ENCODE measurements around the gene DERL2. TPM values are rescaled to one million over a fixed set of nuclear protein-coding genes. Genes with fewer than 3 reads are reported as not detected.

The DERL2 gene
- total and polyA plus RNA-seq, 9 of the 15 experiments (the other 6 are each of a cell fraction or from before 2014, with no cell fraction given) = 11.5 to 105 (median 30.7) TPM

DNA sequence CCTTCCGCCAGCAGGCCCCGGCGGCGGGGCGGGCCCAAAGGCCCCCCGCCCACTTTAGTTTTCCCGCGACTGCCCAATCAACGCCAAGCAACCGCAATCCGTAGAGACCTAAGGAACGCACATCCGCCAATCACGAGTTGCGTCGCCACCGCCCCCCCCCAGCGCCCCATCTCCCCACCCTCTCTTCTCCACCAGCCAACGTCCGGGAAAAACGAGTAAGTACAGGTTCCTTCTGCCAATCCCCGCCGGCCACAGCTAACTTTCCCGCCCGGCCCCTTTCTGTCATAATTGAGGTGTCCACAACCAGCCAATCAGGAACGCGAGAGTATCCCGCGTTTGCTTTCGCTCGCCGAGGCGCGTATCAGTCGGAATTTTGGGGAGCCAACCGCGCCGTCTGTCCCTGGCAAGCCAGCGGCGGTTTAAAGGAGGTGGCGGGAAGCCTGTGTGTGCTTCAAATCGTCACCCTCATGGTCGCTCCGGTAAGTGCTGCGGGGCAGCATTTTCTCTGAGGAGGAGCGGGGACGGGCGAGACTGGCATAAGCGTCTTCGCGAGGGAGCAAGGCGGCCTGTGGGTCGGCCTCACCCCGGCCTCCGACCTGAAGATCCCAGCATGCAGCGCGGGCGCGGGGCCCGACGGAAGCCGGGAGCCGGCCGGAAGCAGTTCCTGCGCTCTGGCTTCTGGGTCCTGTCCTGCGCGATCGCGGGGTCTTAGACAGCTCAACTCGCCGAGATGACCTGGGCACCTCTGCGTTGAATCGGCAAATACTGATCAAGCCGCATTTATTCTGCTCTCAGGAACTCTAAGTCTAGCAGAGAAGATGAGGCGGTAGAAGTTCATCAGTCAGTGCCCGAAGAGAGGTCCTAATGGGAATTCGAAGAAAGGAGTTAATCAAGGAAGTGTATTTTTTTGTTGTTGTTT is 487 bp upstream of the DERL2 start, which contains the start of gene MIS12:
MIS12 (plus strand) TSS at position 361 of the 919 bp plus-strand sequence. CDS start 2,297 bp downstream, outside the sequence.
- Histone ChIP-seq H3K27ac (ENCODE audit: extremely low read depth, low read depth, low read length) (peak within 1 kb of the TSS; percentile 100), H3K4me2 (ENCODE audit: insufficient read depth, low read length) (peak within 1 kb of the TSS; percentile 94), H3K4me3 (peak within 1 kb of the TSS; percentile 97), H3K9me1 (ENCODE audit: control insufficient read depth, insufficient read depth, low read length) (no peaks in the 10 kb centered on the region), H3K36me3 (ENCODE audit: control insufficient read depth, insufficient read depth, low read length) (peaks cover 65% of the 10 kb centered on the region), H3K9me3 (replicated peaks; ENCODE audit: control insufficient read depth, insufficient read depth, low read depth, low read length) (no peaks in the 10 kb centered on the region), H3K27me3 (ENCODE audit: control insufficient read depth in 2 of 2, insufficient read depth in 2 of 2, low read length in 2 of 2) (no peaks in the 10 kb centered on the region), H2AFZ (ENCODE audit: low read depth, low read length) (peak within 1 kb of the TSS; percentile 94), H4K20me1 (replicated peaks; ENCODE audit: control insufficient read depth, insufficient read depth, low read length) (no peaks in the 10 kb centered on the region; the same call in 1 of the 2 replicates), H3K9ac (ENCODE audit: insufficient read depth in 1 of 2, low read depth in 2 of 2, low read length in 2 of 2) (peak within 1 kb of the TSS; percentile 98 to 100), H3K79me2 (ENCODE audit: control insufficient read depth, insufficient read depth, low read length) (peaks cover 54% of the 10 kb centered on the region), H3K4me1 (replicated peaks in 1 of 2; ENCODE audit: control insufficient read depth in 2 of 2, insufficient read depth in 2 of 2, low read length in 2 of 2) (peaks cover 5 to 8% of the 10 kb centered on the region in 2 experiments; a peak in 2 of 5 replicates)
- FAIRE-seq = peak; percentile 54
- WGBS (ENCODE audit: insufficient coverage, low coverage, missing lambda C conversion rate) = 0% methylated on average over 54 of the region's 77 CpGs
- peak; percentile 92 to 97 (median 95) for DNase-seq (ENCODE audit: extremely low read depth in 1 of 4, low spot score in 3 of 4)
- ChIA-PET CTCF (ENCODE audit: low intra/inter-chr PET ratio) (interaction anchor here (0.5 kb wide), 1 partner anchor 27 kb away, joined by 4 read pairs; no protein-coding TSS in a partner anchor), POLR2A (interaction anchor here (0.6 to 2.8 kb wide), 6 partner anchors 9 to 555 kb away, joined by 3 to 15 read pairs (median 6); partner anchors contain the start of gene DHX33)
- intact Hi-C loops (cut with micrococcal nuclease) = loop anchor here (1.0 kb wide), 1 partner anchor 17 kb away; no protein-coding TSS in a partner anchor
- BruUV-seq (replicated peaks) = TSS peak; percentile 56
- peak; percentile 97 for ATAC-seq
- in situ Hi-C loops (cut with MboI) = no loop called here
- TF ChIP-seq XRCC3 (IDR thresholded peaks at IDR 0.05) (no peak), KLF1 (tag; IDR thresholded peaks at IDR 0.05) (no peak), MEF2D (tag; conservative IDR thresholded peaks at IDR 0.05; ENCODE audit: low read depth) (no peak), HDAC3 (IDR thresholded peaks at IDR 0.05; ENCODE audit: borderline replicate concordance, partially characterized antibody) (no peak), CHD4 (IDR thresholded peaks at IDR 0.05; ENCODE audit: insufficient read depth, insufficient replicate concordance, low read depth, low read length, poor library complexity, severe bottlenecking) (no peak), KLF13 (tag; IDR thresholded peaks at IDR 0.05; ENCODE audit: borderline replicate concordance, low read depth) (no peak), TAF9B (IDR thresholded peaks at IDR 0.05; ENCODE audit: partially characterized antibody) (peak; percentile 69), ETV6 (IDR thresholded peaks at IDR 0.05; ENCODE audit: borderline replicate concordance in 1 of 2, low read depth in 2 of 2, low read length in 1 of 2) (no peak), ETV6 (CRISPR knock-in tag; IDR thresholded peaks at IDR 0.05; ENCODE audit: borderline replicate concordance) (no peak)
- TF ChIP-seq, protein P1, sequence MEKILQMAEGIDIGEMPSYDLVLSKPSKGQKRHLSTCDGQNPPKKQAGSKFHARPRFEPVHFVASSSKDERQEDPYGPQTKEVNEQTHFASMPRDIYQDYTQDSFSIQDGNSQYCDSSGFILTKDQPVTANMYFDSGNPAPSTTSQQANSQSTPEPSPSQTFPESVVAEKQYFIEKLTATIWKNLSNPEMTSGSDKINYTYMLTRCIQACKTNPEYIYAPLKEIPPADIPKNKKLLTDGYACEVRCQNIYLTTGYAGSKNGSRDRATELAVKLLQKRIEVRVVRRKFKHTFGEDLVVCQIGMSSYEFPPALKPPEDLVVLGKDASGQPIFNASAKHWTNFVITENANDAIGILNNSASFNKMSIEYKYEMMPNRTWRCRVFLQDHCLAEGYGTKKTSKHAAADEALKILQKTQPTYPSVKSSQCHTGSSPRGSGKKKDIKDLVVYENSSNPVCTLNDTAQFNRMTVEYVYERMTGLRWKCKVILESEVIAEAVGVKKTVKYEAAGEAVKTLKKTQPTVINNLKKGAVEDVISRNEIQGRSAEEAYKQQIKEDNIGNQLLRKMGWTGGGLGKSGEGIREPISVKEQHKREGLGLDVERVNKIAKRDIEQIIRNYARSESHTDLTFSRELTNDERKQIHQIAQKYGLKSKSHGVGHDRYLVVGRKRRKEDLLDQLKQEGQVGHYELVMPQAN (IDR thresholded peaks at IDR 0.05; ENCODE audit: borderline replicate concordance) = no peak; the same call in 1 of the 2 replicates
- TF ChIP-seq, protein P2, sequence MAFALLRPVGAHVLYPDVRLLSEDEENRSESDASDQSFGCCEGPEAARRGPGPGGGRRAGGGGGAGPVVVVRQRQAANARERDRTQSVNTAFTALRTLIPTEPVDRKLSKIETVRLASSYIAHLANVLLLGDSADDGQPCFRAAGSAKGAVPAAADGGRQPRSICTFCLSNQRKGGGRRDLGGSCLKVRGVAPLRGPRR (CRISPR knock-in tag; IDR thresholded peaks at IDR 0.05) = no peak
- TF ChIP-seq, protein P3, sequence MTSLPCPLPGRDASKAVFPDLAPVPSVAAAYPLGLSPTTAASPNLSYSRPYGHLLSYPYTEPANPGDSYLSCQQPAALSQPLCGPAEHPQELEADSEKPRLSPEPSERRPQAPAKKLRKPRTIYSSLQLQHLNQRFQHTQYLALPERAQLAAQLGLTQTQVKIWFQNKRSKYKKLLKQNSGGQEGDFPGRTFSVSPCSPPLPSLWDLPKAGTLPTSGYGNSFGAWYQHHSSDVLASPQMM (CRISPR knock-in tag; IDR thresholded peaks at IDR 0.05) = no peak
- TF ChIP-seq, protein P4, sequence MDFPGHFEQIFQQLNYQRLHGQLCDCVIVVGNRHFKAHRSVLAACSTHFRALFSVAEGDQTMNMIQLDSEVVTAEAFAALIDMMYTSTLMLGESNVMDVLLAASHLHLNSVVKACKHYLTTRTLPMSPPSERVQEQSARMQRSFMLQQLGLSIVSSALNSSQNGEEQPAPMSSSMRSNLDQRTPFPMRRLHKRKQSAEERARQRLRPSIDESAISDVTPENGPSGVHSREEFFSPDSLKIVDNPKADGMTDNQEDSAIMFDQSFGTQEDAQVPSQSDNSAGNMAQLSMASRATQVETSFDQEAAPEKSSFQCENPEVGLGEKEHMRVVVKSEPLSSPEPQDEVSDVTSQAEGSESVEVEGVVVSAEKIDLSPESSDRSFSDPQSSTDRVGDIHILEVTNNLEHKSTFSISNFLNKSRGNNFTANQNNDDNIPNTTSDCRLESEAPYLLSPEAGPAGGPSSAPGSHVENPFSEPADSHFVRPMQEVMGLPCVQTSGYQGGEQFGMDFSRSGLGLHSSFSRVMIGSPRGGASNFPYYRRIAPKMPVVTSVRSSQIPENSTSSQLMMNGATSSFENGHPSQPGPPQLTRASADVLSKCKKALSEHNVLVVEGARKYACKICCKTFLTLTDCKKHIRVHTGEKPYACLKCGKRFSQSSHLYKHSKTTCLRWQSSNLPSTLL (IDR thresholded peaks at IDR 0.05) = no peak
